ENCODE measurements around the gene USP20.

DNA sequence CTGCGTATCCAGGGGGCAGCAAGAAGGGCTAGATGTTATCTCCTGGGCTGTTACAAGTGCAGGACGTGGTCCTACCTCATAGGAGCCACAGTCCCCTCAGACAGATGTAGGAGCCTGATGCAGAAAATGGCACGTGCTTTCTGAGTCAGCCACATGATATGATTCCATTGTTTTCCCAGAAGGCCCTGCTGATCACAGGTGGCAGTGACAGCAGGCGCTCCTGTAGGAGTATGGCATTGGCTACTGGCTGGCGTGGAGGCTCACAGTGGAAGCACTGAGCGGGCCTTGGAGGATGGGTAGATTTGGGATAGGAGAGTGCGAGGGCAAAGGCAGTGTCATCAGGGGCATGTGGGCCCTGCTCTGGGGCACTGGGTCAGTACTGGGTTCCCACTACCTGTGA, 21.9 kb downstream of the USP20 start:
- TF ChIP-seq CTCF (IDR thresholded peaks at IDR 0.05; ENCODE audit: low read depth, low read length, missing input control) (no peak), RAD21 (IDR thresholded peaks at IDR 0.05) (no peak), REST (IDR thresholded peaks at IDR 0.05) (no peak), HNF4A (conservative IDR thresholded peaks at IDR 0.05) (no peak), ATF3 (IDR thresholded peaks at IDR 0.05) (no peak), TAF1 (conservative IDR thresholded peaks at IDR 0.05) (no peak)
